ENCODE measurements around the gene GAS7. TPM values are rescaled to one million over a fixed set of nuclear protein-coding genes. Genes with fewer than 3 reads are reported as not detected.

The GAS7 gene
- total and polyA plus RNA-seq, 9 of the 15 experiments (the other 6 are each of a cell fraction or from before 2014, with no cell fraction given): 0.11 to 0.33 TPM; not detected in 7

- intact Hi-C loops (cut with micrococcal nuclease): no loop called here
- Histone ChIP-seq H3K79me2 (ENCODE audit: control insufficient read depth, insufficient read depth, low read length) (no peaks in the 10 kb centered on the region), H3K9me1 (ENCODE audit: control insufficient read depth, insufficient read depth, low read length) (no peaks in the 10 kb centered on the region), H3K4me3 (no peak overlapping the region), H4K20me1 (replicated peaks; ENCODE audit: control insufficient read depth, insufficient read depth, low read length) (no peaks in the 10 kb centered on the region), H3K9ac (ENCODE audit: insufficient read depth in 1 of 2, low read depth in 2 of 2, low read length in 2 of 2) (no peak overlapping the region), H3K4me1 (replicated peaks in 1 of 2; ENCODE audit: control insufficient read depth in 2 of 2, insufficient read depth in 2 of 2, low read length in 2 of 2) (no peaks in the 10 kb centered on the region), H3K27me3 (ENCODE audit: control insufficient read depth in 2 of 2, insufficient read depth in 2 of 2, low read length in 2 of 2) (no peaks in the 10 kb centered on the region; a peak in 1 of 5 replicates), H3K36me3 (ENCODE audit: control insufficient read depth, insufficient read depth, low read length) (no peaks in the 10 kb centered on the region), H3K9me3 (replicated peaks; ENCODE audit: control insufficient read depth, insufficient read depth, low read depth, low read length) (no peaks in the 10 kb centered on the region), H3K4me2 (ENCODE audit: insufficient read depth, low read length) (no peak overlapping the region), H2AFZ (ENCODE audit: low read depth, low read length) (no peak overlapping the region), H3K27ac (ENCODE audit: extremely low read depth, low read depth, low read length) (no peak overlapping the region)
- in situ Hi-C loops (cut with MboI): no loop called here
- ChIA-PET CTCF (ENCODE audit: low intra/inter-chr PET ratio) (no interaction called here), POLR2A (interaction anchor here (0.7 kb wide), 1 partner anchor 10 kb away, joined by 3 read pairs; no protein-coding TSS in a partner anchor)
- FAIRE-seq (no peak), DNase-seq (ENCODE audit: extremely low read depth in 1 of 4, low spot score in 3 of 4) (no peak), ATAC-seq (no peak)
- 0% methylated on average over 6 of the region's 14 CpGs for WGBS (ENCODE audit: insufficient coverage, low coverage, missing lambda C conversion rate)
- BruUV-seq (replicated peaks): no TSS peak
- no peak for TF ChIP-seq MYNN (IDR thresholded peaks at IDR 0.05)
- no peak for TF ChIP-seq MYNN (CRISPR knock-in tag; IDR thresholded peaks at IDR 0.05)
- no peak for TF ChIP-seq RBFOX2 (IDR thresholded peaks at IDR 0.05; ENCODE audit: low read depth, low read length)
- TF ChIP-seq RBM15 (IDR thresholded peaks at IDR 0.05; ENCODE audit: insufficient read depth, low read length): no peak
- TF ChIP-seq TSC22D4 (tag; IDR thresholded peaks at IDR 0.05): no peak
- TF ChIP-seq ZNF165 (CRISPR knock-in tag; IDR thresholded peaks at IDR 0.05; ENCODE audit: borderline replicate concordance): no peak
These were observed 241.8 kb downstream of the GAS7 start for GRCh38 chr17:9956474-9957131.

- FAIRE-seq (no peak), DNase-seq (ENCODE audit: extremely low read depth in 1 of 4, low spot score in 3 of 4) (no peak), ATAC-seq (no peak)
- H3K9ac ChIP-seq (ENCODE audit: insufficient read depth in 1 of 2, low read depth in 2 of 2, low read length in 2 of 2): no peak overlapping the region
- 0% methylated on average over 10 of the region's 10 CpGs for WGBS (ENCODE audit: insufficient coverage, low coverage, missing lambda C conversion rate)
- POLR2A ChIA-PET: no interaction called here
- intact Hi-C loops (cut with micrococcal nuclease) (no loop called here), in situ Hi-C loops (cut with MboI) (no loop called here)
- no peaks in the 10 kb centered on the region for H3K4me1 ChIP-seq (replicated peaks in 1 of 2; ENCODE audit: control insufficient read depth in 2 of 2, insufficient read depth in 2 of 2, low read length in 2 of 2)
- no peaks in the 10 kb centered on the region for H3K9me3 ChIP-seq (replicated peaks; ENCODE audit: control insufficient read depth, insufficient read depth, low read depth, low read length)
- CTCF ChIA-PET (ENCODE audit: low intra/inter-chr PET ratio): no interaction called here
- H3K36me3 ChIP-seq (ENCODE audit: control insufficient read depth, insufficient read depth, low read length): no peaks in the 10 kb centered on the region
- no peak overlapping the region for H3K27ac ChIP-seq (ENCODE audit: extremely low read depth, low read depth, low read length)
- no peaks in the 10 kb centered on the region for H4K20me1 ChIP-seq (replicated peaks; ENCODE audit: control insufficient read depth, insufficient read depth, low read length)
- TF ChIP-seq ZNF395 (CRISPR knock-in tag; IDR thresholded peaks at IDR 0.05) (no peak), ZKSCAN1 (IDR thresholded peaks at IDR 0.05; ENCODE audit: low read depth, low read length) (no peak), ZNF561 (CRISPR knock-in tag; conservative IDR thresholded peaks at IDR 0.05) (no peak), ZNF518B (CRISPR knock-in tag; IDR thresholded peaks at IDR 0.05) (no peak), SMARCA5 (IDR thresholded peaks at IDR 0.05) (no peak)
- H3K4me3 ChIP-seq: no peak overlapping the region
- no peak overlapping the region for H3K4me2 ChIP-seq (ENCODE audit: insufficient read depth, low read length)
- no peak overlapping the region for H2AFZ ChIP-seq (ENCODE audit: low read depth, low read length)
- BruUV-seq (replicated peaks): no TSS peak
- H3K9me1 ChIP-seq (ENCODE audit: control insufficient read depth, insufficient read depth, low read length): no peaks in the 10 kb centered on the region
- no peaks in the 10 kb centered on the region for H3K27me3 ChIP-seq (ENCODE audit: control insufficient read depth in 2 of 2, insufficient read depth in 2 of 2, low read length in 2 of 2)
- H3K79me2 ChIP-seq (ENCODE audit: control insufficient read depth, insufficient read depth, low read length): no peaks in the 10 kb centered on the region
These were observed 244.9 kb downstream of the GAS7 start for GRCh38 chr17:9953492-9953891.
